ENCODE measurements around the gene RFXANK.
"Not testable (repeated sequence)": the region's sequence is repeated elsewhere in the genome, so short reads cannot be mapped to it uniquely, and the experiment has no call there.

RFXANK gene, protein sequence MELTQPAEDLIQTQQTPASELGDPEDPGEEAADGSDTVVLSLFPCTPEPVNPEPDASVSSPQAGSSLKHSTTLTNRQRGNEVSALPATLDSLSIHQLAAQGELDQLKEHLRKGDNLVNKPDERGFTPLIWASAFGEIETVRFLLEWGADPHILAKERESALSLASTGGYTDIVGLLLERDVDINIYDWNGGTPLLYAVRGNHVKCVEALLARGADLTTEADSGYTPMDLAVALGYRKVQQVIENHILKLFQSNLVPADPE

DNA sequence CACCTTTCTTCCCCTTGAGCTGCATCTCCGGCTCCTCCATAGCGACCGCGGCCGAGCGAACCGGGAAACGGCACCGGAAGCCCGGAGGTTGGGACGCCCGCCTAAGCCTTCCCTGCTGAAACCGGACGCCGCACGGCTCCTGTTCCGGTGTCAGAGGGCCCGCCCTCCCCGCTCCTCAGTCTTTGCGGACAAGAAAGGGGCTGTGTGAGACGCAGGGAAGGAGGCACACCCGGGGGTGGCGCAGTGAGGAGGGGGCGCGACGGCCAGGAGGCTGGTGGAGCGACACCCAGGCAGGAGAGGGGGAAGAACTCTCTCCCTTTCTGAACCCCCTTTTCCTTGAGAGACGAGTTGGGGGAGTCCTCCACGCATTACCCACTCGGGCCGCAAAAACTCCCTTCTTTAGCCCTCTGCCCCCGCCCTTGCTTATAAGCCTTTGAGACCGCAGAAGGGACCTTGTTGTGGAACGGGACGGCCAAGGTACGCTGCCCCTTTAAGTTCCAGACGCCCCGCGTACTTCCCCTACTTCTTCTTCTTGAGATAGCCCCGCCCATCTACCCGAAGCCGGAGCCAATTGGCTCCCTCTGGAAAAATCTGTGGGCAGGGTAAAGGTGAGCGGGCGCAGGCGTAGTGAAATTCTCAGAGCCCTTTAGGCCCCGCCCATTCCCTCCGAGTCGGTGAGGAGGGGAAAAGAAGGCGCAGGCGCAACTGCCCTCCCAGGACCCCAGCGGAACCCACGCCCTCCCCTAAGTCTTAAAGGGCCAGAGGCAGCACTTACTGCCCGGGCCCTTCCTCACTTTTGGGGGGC, at the start of gene RFXANK, which contains the start of gene BORCS8:
Gene RFXANK (plus strand): TSS at position 181 of the 805 bp plus-strand sequence. CDS start 1,689 bp downstream, outside the sequence.
Gene BORCS8 (minus strand): TSS at position 75 of the 805 bp plus-strand sequence. CDS start 35 bp downstream, at position 40.
- DNase-seq = peak; percentile 98

DNA sequence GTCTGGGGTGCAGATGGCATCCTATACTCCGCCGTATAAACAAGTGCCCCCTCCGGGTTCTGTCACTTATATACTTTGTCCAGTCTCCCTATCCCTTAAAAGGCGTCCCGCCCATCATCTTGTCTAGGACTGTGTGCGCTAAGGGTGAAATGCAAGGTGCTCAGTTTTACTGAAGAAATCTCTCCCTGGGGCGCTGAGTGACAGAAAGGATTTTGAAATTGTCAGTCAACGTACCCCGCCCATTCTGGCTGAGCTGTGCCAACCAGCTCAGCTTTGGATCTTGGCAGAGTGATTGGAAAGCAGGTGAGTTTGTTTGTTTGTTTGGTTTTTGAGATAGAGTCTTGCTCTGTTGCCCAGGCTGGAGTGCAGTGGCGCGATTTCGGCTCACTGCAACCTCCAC, 49.7 kb upstream of the RFXANK start:
- no peak for DNase-seq

DNA sequence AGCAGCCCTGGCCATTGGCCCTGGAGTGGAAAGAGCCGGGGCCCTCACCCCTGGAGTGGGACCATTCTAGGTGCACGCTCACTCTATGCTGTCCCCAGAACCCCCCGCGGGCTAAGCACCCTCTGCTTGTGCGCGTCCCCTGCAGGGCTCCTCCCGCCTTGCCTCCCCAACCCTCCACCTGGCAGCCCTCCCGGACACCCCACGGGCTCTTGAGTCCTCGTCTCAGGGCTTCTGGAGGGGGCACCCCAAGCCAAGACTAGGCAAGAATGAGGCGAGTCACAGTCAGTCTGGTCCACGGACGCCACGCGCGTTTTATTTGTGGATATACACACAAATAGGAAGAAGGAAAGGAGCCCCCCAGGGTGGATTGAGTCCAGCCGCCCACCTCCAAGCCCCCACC, 46.8 kb upstream of the RFXANK start:
- no peak for DNase-seq

DNA sequence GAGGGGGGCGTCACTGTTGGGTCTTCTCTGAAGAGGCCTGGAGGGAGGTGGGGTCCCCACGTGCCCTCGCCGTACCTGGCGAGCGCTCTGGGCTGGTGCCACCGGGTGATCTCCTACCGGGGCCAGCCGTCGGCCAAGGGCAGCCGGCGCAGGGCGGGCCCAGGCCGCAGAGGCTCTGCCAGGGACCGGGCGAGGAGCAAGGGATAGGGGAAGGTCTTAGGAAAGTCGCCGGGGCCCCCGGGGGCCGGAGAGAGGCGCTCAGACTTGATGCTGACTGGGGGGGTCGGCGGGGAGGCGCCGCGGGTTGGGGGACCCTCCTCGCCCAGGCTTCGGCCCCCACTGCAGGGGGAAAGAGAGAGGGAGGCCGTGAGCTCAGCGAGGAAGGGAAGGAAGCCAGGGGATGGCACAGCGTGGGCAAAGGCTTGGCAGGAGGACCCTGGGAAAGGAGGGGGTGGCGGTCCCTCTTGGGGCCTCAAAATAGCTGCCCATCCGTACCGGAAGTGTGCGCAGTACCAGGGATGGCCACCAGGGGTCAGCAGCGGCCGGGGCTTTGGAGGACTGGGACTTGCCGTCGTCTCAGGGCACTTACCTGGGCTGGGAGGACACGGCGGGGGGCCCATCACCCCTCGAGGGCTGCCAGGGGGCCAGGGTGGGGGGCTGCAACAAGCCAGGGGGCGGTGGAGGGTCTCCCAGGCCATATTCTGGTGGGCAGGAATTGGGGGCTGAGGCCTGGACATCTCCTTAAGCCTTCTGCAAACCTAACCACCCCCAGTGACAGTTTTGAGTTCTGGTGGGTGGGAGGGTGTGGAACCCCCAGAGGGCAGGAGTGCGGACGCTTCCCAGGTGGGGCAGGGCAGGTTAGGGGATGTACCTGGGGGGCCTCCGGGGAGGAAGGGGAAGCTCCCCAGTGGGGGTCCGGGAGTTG, 46.1 kb upstream of the RFXANK start:
- DNase-seq = no peak

DNA sequence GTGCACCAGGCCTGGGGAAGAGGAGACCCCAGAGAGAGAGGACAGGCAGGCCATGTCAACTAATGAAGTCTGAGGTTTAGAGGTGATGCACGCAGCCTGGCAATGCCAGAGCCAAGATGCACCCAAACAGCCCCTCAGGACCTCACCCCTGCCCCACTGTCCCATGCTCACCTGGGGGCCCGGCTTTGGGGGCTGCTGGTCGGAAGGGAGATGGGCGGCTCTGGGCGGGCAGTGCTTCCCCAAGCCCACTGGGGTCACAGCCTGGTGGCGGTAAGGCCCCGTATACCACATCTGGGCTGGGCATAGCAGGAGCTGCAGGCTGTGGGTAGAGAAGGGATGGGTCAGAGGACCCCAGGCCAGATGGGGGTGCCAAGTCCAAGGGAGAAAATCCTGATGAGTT, 45.2 kb upstream of the RFXANK start:
- no peak for DNase-seq

DNA sequence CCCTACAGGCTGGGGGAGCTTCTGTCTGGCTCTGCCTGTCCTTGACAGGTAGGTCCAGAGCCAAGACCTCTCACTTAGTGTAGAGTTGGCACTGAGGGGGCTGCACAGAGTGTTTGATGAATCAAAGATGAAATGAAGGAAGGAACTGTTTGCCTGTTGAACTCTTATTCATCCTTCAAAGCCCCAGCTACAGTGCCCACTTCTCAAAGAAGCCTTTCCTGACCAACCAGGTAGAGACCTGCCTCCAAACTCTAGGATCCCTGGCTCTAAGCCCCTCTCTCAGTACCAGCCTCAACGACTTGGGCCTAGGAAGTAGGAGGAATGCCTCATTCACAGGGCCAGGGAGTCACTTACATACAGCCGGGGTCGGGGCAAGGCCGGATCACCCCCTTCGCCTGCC, 44.7 kb upstream of the RFXANK start:
- DNase-seq = no peak

DNA sequence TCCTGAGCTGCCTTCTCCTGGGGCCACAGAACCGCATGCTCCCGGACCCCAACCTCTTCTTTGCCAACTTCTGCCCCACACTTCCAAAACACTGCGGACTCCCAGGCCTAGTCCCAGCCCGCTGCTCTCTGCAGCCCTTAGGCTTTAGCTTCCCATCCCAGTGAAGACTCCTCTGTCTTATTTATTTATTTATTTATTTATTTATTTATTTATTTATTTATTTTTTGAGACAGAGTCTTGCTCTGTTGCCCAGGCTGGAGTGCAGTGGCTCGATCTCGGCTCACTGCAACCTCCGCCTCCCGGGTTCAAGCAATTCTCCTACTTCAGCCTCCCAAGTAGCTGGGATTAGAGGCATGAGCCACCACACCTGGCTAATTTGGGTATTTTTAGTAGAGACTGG, 43.6 kb upstream of the RFXANK start:
- DNase-seq = not testable (repeated sequence)

DNA sequence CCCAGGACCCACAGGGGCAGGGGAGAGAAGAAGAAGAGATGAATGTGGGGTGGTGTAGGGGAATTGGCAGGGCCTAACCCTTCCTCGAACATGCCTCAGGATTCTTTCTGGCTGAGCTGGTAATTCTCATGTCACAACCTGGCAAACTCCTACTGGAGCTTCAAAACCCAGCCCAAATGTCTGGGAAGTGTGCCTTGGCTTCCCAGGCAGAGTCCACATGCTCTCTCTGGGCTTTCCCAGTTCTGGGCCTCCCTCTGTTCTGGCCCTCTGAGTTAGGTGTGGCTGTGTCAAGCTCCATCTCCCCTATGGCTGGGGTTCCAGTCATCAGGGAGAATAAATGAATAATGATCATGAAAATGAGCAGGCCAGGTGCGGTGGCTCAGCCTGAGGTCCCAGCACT, 42.6 kb upstream of the RFXANK start:
- DNase-seq = no peak

DNA sequence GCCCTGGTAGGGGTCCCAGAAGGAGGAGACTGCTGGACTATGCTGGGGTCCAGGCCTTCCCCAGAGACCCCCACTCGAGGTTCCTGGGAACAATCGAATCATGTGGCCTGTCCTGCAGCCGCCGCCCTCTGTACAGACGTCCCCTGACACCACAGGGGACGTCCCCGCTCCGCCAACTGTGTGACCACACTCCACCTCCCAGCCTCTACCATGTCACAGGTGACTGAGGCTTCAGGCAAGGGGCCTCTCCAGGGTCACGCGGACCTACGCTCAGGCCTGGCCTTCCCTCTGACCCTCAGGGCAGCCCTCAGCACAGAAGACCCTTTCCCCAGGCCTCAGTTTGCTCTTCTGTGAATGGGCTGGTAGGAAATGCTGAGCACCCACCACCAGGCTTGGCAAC, 40.6 kb upstream of the RFXANK start:
- DNase-seq = no peak

DNA sequence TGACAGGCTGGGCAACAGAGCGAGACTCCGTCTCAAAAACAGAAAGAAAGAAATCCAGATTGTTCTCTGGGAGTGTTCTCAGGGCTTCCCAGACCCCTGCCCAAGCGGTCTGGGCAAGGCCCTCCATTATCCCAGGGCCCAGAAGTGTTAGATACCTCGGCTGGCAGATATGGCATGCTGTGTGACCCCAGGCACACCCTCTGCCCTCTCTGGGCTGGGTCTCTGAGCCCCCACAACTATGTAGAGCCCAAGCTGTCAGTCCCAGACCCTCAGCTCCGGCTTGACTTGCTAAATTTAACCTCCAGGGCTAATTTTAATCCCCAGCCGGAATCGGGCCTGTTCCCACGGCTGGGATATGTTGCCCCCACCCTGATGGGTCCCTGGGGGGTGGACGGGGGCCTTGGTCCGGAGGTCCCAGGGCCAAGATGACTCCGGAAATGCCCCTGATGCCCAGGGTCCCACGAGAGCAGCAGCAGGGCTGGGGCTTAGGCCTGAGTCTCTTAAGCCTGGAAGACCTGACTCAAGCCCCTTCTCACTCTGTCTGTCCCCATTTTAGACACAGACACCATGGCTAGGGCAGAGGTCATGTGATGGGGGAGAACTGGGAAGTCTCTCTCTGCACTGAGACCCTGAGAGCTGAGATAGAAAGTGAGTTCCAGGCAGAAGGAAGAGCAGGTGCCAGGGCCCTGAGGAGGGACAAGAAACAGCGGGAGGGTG, 39.2 kb upstream of the RFXANK start:
- no peak for DNase-seq

DNA sequence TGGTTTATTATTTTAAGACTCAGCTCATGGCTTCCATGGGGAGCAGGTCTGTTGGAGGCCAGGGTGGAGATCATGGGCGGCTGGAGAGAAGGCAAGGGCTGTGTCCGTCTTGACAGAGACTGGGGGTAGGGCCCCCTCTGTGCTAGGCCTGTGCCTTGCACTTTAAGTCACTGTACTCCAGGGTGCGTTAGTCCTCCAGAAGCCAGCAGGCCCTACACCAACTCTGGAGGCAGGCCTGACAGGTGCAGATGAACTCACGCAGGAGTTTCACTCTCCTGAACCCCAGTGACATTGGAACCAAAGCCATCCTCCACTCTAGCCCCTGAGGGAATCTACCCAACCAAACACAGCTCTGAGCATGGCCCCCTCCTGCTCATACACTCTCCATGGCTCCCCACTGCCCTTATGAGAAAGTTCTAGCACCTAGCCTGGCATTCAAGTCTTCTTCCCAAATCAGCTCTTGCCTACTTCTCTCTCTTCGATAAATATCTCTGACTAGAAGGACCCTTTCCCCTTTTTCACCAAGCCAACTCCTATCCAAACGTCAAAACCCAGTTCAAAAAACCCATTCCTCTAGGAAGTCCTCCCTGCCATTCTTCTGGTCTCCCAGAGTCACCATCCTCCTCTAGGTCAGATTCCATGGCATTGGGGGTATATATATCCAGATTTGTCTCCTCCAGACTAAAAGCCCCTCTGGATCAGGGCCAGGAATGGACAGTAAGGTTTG, 37.1 kb upstream of the RFXANK start:
- no peak for DNase-seq

DNA sequence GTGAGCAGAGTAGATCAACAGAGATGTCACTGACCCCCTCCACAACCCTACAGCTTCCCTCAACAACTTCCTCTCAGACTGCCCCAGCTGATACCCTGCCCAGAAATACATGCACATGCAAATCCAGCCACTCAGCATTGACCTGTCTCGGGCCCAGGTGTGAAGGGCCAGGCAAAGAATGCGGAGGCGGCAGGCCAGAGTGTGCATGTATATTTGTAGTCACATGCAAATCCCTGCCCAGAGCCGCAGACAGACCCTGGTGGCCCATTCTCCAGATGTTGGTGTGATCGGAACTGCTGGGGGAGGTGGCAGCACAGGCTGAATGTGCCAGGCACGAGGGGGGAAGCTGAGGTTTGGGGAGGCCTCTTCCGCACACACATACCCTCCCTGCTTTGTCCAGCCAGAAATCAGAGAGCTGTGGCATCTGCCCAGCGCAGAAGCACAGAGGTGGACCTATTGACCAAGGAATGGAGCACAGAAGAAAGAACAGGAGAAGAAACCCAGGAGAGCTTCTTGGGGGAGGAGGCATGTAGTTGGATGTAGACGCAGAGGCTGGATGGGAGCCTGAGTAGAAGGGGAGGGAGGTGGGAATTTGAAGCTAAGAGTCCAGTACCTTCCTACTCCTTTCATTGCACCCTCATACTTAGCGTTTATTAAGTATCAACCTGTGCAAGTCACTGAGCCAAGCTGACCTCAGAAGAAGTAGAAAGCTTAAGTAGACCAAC, 36.4 kb upstream of the RFXANK start:
- DNase-seq = no peak

DNA sequence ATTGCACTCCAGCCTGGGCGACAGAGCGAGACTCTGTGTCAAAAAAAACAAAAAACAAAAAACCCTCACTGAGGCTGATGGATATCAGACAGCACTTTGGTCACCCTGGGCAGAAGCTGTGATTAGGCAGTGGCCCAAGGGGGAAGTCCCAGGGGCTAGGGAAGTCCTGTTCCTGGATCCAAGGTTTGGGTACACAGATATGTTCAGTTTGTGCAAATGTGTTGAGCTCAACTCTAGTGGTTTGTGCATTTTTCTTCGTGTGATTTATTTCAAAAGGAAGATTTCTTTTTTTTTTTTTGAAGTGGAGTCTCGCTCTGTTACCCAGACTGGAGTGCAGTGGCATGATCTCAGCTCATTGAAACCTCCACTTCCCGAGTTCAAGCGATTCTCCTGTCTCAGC, 34.2 kb upstream of the RFXANK start:
- no peak for DNase-seq

DNA sequence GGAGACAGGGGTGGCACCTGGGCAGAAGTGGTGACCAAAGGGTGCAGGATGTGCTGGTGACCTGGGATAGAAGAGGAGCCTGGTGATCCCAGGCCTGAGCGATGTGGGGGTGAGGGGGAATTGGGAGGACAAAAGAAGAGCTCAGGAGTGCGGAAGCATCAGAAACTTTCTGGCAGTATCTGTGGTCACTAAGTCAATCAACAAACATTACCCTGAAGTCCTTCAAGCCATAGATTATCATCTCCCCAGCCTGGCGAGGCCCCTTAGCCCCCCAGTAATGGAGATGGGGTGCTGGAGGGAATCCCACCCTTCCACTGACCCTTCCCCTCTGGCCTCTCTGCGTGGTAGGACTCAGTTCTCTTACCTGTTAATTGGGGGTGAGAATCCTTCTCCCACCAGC, 32.5 kb upstream of the RFXANK start:
- no peak for DNase-seq

DNA sequence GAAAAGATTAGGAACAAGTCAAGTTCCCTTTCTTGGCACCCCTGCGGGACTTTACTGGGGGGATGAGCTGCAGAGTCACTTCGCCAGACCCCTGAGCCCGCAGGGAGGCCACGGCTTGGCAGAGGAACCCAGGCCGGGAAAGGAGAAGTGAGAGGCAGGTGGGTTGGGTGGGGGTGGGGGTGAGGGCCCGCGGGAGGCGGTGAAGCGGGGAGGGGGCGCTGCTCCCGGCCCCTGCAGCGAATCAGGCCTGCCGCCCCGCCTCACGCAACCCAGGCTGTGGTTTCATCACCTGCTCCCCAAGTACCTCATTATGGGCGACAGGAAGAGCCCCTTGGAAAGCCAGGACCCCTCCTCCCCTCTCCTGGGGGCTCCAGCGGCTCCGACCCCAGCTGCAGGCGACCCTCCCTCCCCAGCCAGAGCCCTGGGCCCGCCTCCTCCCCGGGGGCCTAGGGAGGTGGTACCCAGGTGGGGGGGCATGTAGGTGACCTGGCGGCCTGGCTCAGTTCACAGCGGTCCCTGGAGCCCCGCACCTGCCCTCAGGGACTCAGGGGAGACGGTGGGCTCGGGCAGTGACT, 31.5 kb upstream of the RFXANK start:
- no peak for DNase-seq

DNA sequence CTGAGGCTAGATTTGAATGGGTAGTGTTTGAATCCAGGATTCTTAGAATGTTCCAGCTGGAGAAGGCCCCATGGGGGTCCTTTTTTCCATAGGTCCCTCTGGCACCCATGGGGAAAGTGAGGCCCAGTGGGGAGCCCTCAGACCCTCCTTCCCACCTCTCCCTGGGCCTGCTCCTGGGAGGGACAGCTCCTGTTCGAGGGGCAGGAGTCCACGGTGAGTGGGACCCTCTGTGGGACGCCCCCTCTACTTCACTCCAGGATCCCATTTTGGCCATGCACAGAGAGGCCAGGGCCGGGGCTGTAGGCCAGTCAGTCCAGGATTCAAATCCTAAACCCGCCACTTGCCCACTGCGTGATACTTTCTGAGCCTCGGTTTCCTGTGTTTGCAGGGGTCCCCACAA, 29.6 kb upstream of the RFXANK start:
- no peak for DNase-seq

DNA sequence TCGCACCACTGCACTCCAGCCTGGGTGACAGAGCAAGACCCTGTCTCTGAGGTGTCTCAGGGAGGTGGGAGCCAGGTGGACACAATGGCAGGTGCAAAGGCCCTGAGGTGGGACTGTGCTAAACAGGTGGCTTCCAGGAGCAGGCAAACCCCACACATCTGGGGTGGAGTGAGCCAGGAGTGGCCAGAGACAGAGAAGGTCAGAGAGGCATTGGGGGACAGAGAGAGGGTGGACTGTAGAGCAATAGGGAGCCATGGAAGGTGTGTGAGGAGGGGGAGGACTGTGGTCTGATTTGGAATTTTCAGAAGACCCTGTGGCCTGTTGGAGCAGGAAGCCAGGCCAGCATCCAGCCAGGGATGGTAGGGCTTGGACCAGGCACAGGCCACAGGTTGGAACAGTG, 26.7 kb upstream of the RFXANK start:
- DNase-seq = no peak

DNA sequence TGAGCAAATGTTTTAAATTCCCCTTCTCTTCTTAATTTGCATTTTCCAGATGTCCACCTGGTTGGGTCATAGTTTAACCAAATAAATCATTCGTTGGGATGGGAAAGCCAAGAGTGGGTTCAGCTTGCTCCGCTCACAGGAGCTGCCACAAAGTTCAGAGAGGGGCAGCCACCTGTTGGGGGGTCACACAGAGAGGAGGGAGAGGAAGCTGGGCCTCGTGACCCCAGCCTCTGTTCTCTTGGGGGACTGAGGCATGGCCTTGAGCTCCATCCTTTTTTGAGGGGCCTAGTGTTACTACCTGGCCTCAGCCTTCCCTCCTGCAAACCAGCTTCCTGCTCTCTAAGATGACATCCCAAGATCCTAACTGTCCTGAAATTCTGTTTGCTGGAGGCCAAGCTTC, 24.4 kb upstream of the RFXANK start:
- DNase-seq = no peak

DNA sequence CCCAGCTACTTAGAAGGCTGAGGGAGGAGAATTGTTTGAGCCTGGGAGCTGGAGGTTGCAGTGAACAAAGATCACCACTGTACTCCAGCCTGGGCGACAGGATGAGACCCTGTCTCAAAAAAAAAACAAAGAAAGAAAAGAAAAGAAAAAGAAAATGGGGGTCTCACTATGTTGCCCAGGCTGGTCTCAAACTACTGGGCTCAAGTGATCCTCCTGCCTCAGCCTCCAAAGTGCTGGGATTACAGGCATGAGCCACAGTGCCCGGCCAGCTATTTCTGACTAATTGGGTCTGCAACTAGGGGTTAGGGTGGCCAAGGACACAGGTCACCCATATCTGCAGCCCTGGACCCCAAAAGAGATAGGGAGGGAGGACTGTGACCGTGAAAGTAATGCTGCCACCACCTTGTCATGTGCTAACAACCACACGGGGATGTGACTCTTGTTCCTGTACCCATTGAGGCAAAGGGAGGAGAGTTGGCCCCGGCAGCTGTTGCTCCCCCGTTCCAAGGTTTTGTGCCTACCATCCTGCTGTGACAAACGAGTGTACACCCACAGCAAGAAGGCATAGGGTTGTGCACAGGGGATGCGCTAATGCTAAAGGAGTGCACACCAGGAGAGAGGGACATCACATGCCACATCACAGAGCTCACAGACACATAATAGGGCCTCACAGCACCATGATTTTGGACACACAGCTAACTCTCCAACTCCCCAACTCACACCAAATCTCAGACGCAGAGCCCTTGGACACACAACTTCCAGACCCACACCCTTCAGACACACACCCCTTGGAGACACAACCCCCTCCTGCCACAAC, 22.6 kb upstream of the RFXANK start:
- DNase-seq = no peak

Measured in NCI-H1436 treated with DMSO at 0.1 percent for 48 hours (cell line).